Stimulated activated effector memory CD8-positive, alpha-beta T cell treated with anti-CD3 and anti-CD28 coated beads, Interleukin-12 subunit alpha, Interleukin-12 subunit beta, amount 100 ng/mL, for 72 hours (primary cell): ENCODE results near the gene ADSL.
"Not testable (repeated sequence)": the region's sequence is repeated elsewhere in the genome, so short reads cannot be mapped to it uniquely, and the experiment has no call there.

Experiments
- ATAC-seq: fragments of 150-1000 bp; cut with Tn5 transposase; 2 replicates; pipeline ENCODE4 v1.10.0; 2021
- DNase-seq, 2 donors: peaks; one replicate each; pipeline ENCODE4 v3.0.0; 2021 to 2022; ENCODE audit warnings: low spot score in 2 of 2
- H3K27ac Mint-ChIP-seq: one replicate; pipeline ENCODE4 v1.8.0; 2022; ENCODE audit warnings: mild to moderate bottlenecking, mixed read lengths
- H3K36me3 Mint-ChIP-seq: one replicate; pipeline ENCODE4 v1.8.0; 2022; ENCODE audit warnings: mild to moderate bottlenecking, mixed read lengths
- H3K4me1 Mint-ChIP-seq: one replicate; pipeline ENCODE4 v1.8.0; 2022; ENCODE audit warnings: mixed read lengths
- H3K4me3 Mint-ChIP-seq: one replicate; pipeline ENCODE4 v1.8.0; 2022; ENCODE audit warnings: mild to moderate bottlenecking, mixed read lengths
- H3K9me3 Mint-ChIP-seq: one replicate; pipeline ENCODE4 v1.8.0; 2022; ENCODE audit warnings: mixed read lengths

Gene ADSL

DNA sequence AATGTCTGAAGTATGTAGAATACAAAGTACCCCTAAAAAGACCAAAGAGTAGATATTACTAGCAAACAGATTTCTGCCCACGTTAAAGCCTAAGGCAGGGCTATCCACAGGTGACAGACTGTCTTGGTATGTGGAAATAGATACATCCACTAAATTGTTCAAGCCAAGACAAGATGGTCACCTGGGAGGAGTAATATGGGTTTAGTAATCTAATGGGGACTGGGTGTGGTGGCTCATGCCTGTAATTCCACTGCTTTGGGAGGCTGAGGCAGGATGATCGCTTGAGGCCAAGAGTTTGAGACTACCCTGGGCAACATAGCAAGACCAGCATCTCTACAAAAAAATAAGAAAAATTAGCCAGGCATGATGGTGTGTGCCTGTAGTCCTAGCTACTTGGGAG lies 31.6 kb downstream of the ADSL start:
- Mint-ChIP-seq H3K9me3 (no peaks in the 10 kb centered on the region), H3K4me3 (no peak overlapping the region), H3K27ac (no peak overlapping the region), H3K36me3 (peaks cover 20% of the 10 kb centered on the region), H3K4me1 (peaks cover 12% of the 10 kb centered on the region)
- no peak for DNase-seq
- no peak for ATAC-seq

DNA sequence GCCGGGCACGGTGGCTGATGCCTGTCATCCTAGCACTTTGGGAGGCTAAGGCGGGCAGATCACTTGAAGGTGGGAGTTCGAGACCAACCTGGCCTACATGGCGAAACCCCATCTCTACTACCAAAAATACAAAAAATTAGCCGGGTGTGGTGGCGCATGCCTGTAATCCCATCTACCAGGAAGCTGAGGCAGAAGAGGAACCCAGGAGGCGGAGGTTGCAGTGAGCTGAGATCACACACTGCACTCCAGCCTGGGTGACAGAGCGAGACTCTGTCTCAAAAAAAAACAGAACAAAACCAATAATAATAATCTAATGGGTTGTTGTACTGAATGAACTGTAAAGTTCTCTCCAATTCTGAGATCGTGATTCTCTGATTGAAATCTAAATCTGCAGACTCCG lies 32.1 kb downstream of the ADSL start:
- not testable (repeated sequence) for H3K9me3 Mint-ChIP-seq, DNase-seq, ATAC-seq, H3K27ac Mint-ChIP-seq, H3K4me3 Mint-ChIP-seq
- H3K36me3 Mint-ChIP-seq: peaks cover 14% of the 10 kb centered on the region
- peaks cover 15% of the 10 kb centered on the region for H3K4me1 Mint-ChIP-seq

DNA sequence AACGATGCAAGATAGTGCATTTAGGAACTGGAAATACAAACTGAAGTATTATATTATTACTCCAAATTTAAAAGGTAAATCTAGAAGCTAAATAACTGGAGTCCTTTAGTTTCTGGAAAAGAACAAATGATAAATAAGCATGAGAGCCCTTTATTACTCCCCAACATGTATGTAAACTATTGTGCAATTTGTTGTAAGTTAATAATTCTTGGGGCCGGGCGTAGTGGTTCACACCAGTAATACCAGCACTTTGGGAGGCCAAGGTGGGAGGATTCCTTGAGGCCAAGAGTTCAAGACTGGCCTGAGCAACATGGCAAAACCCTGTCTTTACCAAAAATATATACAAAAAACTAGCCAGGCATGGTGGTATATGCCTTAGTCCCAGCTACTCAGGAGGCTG lies 35.2 kb downstream of the ADSL start:
- no peaks in the 10 kb centered on the region for H3K36me3 Mint-ChIP-seq
- ATAC-seq: no peak
- H3K9me3 Mint-ChIP-seq: no peaks in the 10 kb centered on the region
- H3K4me1 Mint-ChIP-seq: peaks cover 35% of the 10 kb centered on the region
- no peak overlapping the region for H3K4me3 Mint-ChIP-seq
- no peak overlapping the region for H3K27ac Mint-ChIP-seq
- no peak for DNase-seq

- DNase-seq: no peak
- no peak overlapping the region for H3K4me3 Mint-ChIP-seq
- no peak overlapping the region for H3K27ac Mint-ChIP-seq
- H3K9me3 Mint-ChIP-seq: no peaks in the 10 kb centered on the region
- no peaks in the 10 kb centered on the region for H3K36me3 Mint-ChIP-seq
- ATAC-seq: no peak
- H3K4me1 Mint-ChIP-seq: peaks cover 42% of the 10 kb centered on the region
These were observed 37.6 kb downstream of the ADSL start for GRCh38 chr22:40383905-40384304.

DNA sequence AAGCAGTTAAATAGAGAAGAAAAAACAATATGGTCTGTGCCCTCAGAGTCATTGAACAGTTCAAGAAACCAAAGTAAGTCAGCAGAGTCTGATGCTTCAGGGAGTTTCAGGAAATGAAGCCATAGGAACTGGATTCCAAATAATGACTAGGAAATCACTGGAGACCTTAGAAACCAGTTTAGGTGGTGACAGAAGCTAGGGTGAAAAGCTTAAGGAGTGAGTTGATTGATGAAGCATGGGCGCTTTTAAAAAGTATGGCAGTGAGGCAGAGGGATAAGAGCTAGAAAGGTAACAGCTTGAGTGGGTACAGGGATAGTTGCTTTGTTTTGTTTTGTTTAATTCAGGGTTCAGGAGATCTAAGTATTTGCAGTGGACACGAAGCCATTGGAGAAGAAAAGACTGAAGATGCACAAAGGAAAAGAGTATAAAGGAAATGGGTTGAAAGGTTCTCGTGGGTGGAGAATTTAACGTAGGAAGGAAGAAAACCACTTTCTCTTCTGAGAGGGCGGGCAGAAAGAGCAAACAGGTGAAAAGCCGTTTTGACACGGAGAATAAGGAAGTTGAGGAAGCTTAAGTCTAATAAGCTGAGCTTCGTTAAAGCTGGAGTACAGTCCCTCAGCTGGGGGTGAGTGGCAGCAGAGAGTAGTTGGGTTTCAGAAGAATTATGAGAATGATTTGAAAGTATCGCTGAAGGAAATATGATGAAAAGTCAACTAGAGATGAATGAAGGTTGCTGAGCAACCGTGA lies 38.9 kb downstream of the ADSL start:
- Mint-ChIP-seq H3K9me3 (no peaks in the 10 kb centered on the region), H3K36me3 (no peaks in the 10 kb centered on the region), H3K27ac (peak overlapping the region; percentile 54), H3K4me1 (peaks cover 42% of the 10 kb centered on the region), H3K4me3 (peak overlapping the region; percentile 63)
- DNase-seq: no peak
- peak; percentile 62 for ATAC-seq

DNA sequence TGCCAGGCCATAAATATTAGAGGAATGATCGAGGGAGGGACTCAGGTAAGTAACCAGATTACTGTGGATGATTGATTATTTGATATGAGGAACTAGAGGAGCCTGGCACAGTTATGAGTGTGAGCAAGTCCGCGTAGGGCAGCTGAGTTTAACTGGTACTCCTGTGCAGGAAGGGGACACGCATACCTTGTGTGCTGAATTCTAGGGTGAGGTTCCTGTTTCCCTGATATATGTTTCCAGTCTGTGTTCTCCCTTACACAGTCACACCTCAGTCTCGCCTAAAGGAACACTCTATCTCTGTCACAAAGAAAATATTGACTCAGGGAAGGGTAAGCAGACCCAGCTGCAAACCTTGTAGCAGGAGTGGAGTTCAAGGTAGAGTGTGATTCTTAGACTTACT lies 41.4 kb downstream of the ADSL start:
- Mint-ChIP-seq H3K9me3 (no peaks in the 10 kb centered on the region), H3K4me1 (peaks cover 45% of the 10 kb centered on the region), H3K27ac (no peak overlapping the region), H3K4me3 (no peak overlapping the region), H3K36me3 (no peaks in the 10 kb centered on the region)
- no peak for DNase-seq
- ATAC-seq: no peak

GRCh38 chr22:40388231-40388630 lies 41.9 kb downstream of the ADSL start:
- H3K36me3 Mint-ChIP-seq: no peaks in the 10 kb centered on the region
- ATAC-seq: no peak
- H3K27ac Mint-ChIP-seq: peak overlapping the region; percentile 33
- no peak overlapping the region for H3K4me3 Mint-ChIP-seq
- H3K4me1 Mint-ChIP-seq: peaks cover 44% of the 10 kb centered on the region
- no peaks in the 10 kb centered on the region for H3K9me3 Mint-ChIP-seq
- no peak for DNase-seq

DNA sequence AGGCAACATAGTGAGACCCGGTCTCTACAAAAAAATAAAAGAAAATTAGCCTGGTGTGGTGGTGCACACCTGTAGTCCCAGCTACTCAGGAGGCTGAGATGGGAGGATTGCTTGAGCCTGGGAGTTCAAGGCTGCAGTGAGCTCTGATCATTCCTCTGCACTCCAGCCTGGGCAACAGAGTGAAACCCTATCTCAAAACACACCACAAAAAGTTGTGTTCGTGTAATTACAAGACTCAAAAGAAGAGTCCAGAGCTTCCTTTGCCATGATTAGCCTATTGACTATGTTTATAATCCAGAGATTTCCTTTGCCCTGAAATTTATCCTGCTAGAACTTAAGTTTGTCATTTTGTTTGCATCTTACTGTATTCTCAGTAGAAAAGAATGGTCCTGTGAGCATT lies 45.1 kb downstream of the ADSL start:
- DNase-seq (no peak), ATAC-seq (no peak)
- no peaks in the 10 kb centered on the region for H3K9me3 Mint-ChIP-seq
- H3K27ac Mint-ChIP-seq: no peak overlapping the region
- H3K4me1 Mint-ChIP-seq: peaks cover 28% of the 10 kb centered on the region
- H3K4me3 Mint-ChIP-seq: no peak overlapping the region
- peaks cover 6% of the 10 kb centered on the region for H3K36me3 Mint-ChIP-seq

- H3K4me1 Mint-ChIP-seq: peaks cover 38% of the 10 kb centered on the region
- no peak overlapping the region for H3K4me3 Mint-ChIP-seq
- no peak for DNase-seq
- no peak overlapping the region for H3K27ac Mint-ChIP-seq
- H3K36me3 Mint-ChIP-seq: peaks cover 6% of the 10 kb centered on the region
- no peak for ATAC-seq
- no peaks in the 10 kb centered on the region for H3K9me3 Mint-ChIP-seq
These were observed 46.3 kb downstream of the ADSL start for GRCh38 chr22:40392618-40393017.

DNA sequence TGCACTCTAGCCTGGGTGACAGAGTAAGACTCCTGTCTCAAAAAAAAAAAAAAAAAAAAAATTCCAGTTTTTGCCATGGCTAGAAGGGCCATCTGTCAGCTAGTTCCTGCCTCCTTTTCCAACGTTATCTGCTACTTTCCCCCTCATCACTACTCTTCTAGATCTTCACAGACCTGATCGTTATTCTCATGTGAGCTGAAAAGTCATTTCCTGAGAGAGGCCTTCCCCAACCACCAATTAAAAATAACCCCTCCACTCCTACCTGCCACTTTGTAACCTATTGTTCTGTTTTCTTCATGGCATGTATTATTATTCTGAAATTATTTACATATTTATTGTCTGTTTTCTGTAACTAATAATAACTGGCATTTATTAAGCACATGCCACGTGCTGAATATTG lies 48.3 kb downstream of the ADSL start:
- DNase-seq: no peak
- Mint-ChIP-seq H3K9me3 (no peaks in the 10 kb centered on the region), H3K4me1 (peaks cover 43% of the 10 kb centered on the region), H3K36me3 (peaks cover 6% of the 10 kb centered on the region), H3K4me3 (no peak overlapping the region), H3K27ac (no peak overlapping the region)
- ATAC-seq: no peak

- H3K4me1 Mint-ChIP-seq: peaks cover 50% of the 10 kb centered on the region
- ATAC-seq (no peak), DNase-seq (no peak)
- H3K27ac Mint-ChIP-seq: no peak overlapping the region
- H3K9me3 Mint-ChIP-seq: no peaks in the 10 kb centered on the region
- H3K36me3 Mint-ChIP-seq: peaks cover 16% of the 10 kb centered on the region
- H3K4me3 Mint-ChIP-seq: no peak overlapping the region
These were observed 49.3 kb downstream of the ADSL start for GRCh38 chr22:40395607-40396006.

DNA sequence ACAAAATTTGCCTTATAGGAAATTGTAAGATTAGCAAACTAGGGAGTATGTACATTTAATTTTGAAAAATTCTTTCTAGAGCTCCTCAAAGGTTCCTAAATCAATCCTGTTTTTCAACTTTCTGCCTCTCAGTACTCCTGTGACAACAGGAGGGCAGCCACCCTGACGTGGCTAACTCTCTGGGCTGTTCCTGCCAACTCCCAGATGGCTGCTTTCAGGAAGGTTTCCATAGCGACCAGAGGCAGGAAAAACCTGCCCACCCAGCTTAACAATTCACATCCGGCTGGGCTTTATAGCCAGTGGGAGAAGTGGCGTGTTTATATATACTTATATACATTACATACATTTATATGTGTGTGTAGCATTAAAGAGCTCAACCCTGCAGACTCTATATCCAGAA lies 50.6 kb downstream of the ADSL start:
- Mint-ChIP-seq H3K4me1 (peaks cover 58% of the 10 kb centered on the region), H3K27ac (no peak overlapping the region), H3K4me3 (no peak overlapping the region), H3K9me3 (no peaks in the 10 kb centered on the region), H3K36me3 (peaks cover 25% of the 10 kb centered on the region)
- ATAC-seq: no peak
- DNase-seq: no peak

DNA sequence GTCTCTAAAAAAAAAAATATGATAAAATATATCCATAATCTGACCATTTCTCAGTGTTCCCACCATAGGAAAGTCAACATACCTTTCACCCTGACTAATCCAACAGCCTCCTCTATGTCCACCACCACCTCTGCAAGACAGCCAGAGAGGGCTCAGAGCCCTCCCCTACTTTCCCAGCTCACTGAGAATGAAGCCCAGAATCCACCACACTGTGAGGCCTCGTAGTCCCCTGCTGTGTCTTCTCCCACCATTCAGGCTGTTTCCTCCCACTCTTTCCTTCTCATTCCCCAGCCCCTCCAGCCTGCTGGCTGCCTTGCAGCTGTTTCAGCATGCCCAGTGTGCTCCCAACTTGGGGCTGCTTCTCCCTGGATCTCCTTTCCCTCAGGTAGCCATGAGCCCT lies 51.1 kb downstream of the ADSL start:
- DNase-seq: no peak

DNA sequence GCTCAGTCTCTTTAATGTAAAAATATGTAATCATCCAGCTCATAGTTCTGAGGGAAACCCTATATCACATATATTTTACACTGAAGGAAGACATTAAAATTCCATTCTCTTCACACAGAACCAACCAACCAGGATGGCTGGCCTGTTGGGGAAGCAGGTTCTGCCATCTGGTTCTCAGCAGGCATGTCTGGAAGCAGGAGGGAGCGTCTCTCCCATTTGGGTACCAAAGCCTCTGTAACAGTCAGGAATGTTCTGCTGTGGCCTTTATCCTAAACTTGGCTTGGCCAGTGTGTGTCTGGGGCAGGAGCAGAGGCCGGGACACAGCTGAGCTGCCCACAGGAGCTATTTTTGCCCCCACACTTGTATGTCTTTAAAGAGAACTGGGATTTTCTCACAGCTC lies 53.3 kb downstream of the ADSL start:
- Mint-ChIP-seq H3K4me3 (no peak overlapping the region), H3K4me1 (peaks cover 84% of the 10 kb centered on the region), H3K27ac (peak overlapping the region; percentile 20), H3K36me3 (peaks cover 49% of the 10 kb centered on the region), H3K9me3 (no peaks in the 10 kb centered on the region)
- no peak for DNase-seq
- no peak for ATAC-seq

More for the DNA sequence above, 51.1 kb downstream of the ADSL start:
- Mint-ChIP-seq H3K4me1 (peaks cover 63% of the 10 kb centered on the region), H3K9me3 (no peaks in the 10 kb centered on the region), H3K36me3 (peaks cover 30% of the 10 kb centered on the region), H3K27ac (peak overlapping the region; percentile 69), H3K4me3 (no peak overlapping the region)
- ATAC-seq: no peak

GRCh38 chr22:40400159-40400558 lies 53.9 kb downstream of the ADSL start:
- peaks cover 49% of the 10 kb centered on the region for H3K36me3 Mint-ChIP-seq
- no peak for ATAC-seq
- peak overlapping the region; percentile 59 for H3K4me3 Mint-ChIP-seq
- H3K27ac Mint-ChIP-seq: peak overlapping the region; percentile 56
- H3K4me1 Mint-ChIP-seq: peaks cover 84% of the 10 kb centered on the region
- no peak for DNase-seq
- no peaks in the 10 kb centered on the region for H3K9me3 Mint-ChIP-seq

DNA sequence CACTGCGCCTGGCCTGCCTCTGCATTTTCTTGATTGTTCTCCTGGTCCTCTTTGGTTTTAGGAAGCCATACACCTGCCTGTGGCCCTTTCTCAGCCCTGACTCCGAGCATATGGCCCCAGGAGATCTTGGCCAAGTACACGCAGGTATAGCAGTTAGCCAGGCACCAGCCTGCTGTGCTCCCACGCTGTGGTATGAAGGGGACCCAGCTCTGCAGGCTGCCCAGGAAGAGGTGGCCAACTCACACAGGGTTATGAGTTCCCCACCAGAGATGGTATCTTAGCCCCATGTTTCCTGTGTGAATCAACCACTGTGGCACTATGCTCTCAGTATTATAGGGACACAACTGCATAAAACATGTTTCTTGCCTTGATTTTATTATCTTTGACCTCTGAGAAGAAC lies 55.2 kb downstream of the ADSL start:
- Mint-ChIP-seq H3K27ac (peak overlapping the region; percentile 82), H3K36me3 (peaks cover 54% of the 10 kb centered on the region), H3K4me3 (peak overlapping the region; percentile 59), H3K9me3 (no peaks in the 10 kb centered on the region), H3K4me1 (peaks cover 77% of the 10 kb centered on the region)
- peak; percentile 48 to 72 for DNase-seq
- peak; percentile 97 for ATAC-seq
